GM23338 (cell line): ENCODE data around the gene PRMT7.

Source experiments
- EZH2 ChIP-seq: fragments of 200-600 bp; sonication (generic); IDR thresholded peaks from one replicate; pipeline ENCODE4 v1.8.0; 2017; ENCODE audit warnings: antibody characterized with exemption, mild to moderate bottlenecking, low read depth; ENCODE audit not compliant: unreplicated experiment
- EZH2phosphoT487 ChIP-seq: fragments of 200-600 bp; sonication (generic); IDR thresholded peaks from one replicate; pipeline ENCODE4 v1.8.1; 2018; ENCODE audit warnings: antibody characterized with exemption; ENCODE audit not compliant: unreplicated experiment
- JUNB ChIP-seq: IDR thresholded peaks from one replicate; pipeline ENCODE4 v1.6.1; 2016; ENCODE audit warnings: antibody characterized with exemption; ENCODE audit not compliant: unreplicated experiment
- NANOG ChIP-seq: IDR thresholded peaks from 2 replicates; pipeline ENCODE4 v1.6.1; 2016; ENCODE audit warnings: antibody characterized with exemption, borderline replicate concordance
- POLR2AphosphoS5 ChIP-seq: IDR thresholded peaks from 2 replicates; pipeline ENCODE4 v1.6.1; 2016; ENCODE audit warnings: antibody characterized with exemption, low read depth
- STAT1 ChIP-seq: IDR thresholded peaks from one replicate; pipeline ENCODE4 v1.6.1; 2016; ENCODE audit warnings: antibody characterized with exemption; ENCODE audit not compliant: unreplicated experiment
- ZNF114 ChIP-seq: fragments of 250-450 bp; sonication (Bioruptor Pico); IDR thresholded peaks from 2 replicates; pipeline ENCODE4 v1.5.0; 2020; ENCODE audit warnings: mild to moderate bottlenecking, moderate library complexity
- TF ChIP-seq, protein P1 (sequence below), 2 experiments: fragments of 200-600 bp in 1 of 2; sonication (generic) in 1 of 2; conservative IDR thresholded peaks; 2 replicates each; pipeline versions ENCODE4 v1.5.1 to v1.6.1; 2016 to 2017; ENCODE audit warnings: antibody characterized with exemption in 2 of 2, low read depth in 2 of 2, mild to moderate bottlenecking in 2 of 2, moderate library complexity in 1 of 2
- TF ChIP-seq, protein P2 (sequence below): IDR thresholded peaks from one replicate; pipeline ENCODE4 v1.6.1; 2018; ENCODE audit warnings: antibody characterized with exemption; ENCODE audit not compliant: unreplicated experiment
- TF ChIP-seq, protein P3 (sequence below): IDR thresholded peaks from 2 replicates; pipeline ENCODE4 v1.6.1; 2016; ENCODE audit warnings: antibody characterized with exemption

DNA sequence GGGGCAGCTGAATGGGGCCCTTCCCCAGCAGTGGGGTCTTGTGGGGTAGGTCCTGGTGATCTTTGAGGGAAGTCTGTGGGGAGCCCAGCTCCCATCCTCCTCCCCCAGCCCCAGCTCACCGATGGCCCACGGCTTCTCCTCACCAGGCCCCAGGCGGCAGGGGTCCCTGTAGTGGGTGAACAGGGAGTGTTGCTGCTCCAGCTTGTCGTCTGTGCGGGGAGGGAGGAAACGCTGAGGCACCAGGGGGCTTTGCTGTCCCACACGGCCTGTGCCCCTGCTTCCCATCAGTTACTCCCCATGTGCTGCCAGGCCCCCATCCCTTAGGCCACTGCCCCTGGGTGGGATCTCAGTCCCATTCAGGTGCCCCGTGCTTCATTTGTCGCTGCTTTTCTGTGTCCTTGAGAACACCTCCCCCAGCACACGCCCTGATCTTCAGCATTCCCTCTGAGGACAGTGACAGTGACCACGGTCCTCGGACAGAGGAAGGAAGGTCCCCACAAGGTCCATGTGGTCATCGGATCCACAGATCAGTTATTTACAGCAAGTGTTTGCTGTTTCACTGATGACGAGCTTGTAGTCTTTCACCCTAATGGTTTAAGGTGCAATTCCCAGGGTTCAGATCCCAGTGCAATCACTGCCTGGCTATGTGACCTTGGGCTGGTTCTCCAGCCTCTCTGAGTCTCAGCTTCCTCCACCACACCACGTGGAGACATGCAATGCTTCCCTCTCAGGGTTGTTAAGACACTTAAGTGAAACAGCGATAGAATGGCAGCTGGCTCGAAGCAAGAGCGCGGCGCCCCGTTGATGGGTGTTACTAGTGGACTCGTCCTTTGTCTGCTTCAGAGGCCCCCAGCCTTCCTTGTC, 53.1 kb downstream of the PRMT7 start:
- TF ChIP-seq, protein P1, sequence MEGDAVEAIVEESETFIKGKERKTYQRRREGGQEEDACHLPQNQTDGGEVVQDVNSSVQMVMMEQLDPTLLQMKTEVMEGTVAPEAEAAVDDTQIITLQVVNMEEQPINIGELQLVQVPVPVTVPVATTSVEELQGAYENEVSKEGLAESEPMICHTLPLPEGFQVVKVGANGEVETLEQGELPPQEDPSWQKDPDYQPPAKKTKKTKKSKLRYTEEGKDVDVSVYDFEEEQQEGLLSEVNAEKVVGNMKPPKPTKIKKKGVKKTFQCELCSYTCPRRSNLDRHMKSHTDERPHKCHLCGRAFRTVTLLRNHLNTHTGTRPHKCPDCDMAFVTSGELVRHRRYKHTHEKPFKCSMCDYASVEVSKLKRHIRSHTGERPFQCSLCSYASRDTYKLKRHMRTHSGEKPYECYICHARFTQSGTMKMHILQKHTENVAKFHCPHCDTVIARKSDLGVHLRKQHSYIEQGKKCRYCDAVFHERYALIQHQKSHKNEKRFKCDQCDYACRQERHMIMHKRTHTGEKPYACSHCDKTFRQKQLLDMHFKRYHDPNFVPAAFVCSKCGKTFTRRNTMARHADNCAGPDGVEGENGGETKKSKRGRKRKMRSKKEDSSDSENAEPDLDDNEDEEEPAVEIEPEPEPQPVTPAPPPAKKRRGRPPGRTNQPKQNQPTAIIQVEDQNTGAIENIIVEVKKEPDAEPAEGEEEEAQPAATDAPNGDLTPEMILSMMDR (conservative IDR thresholded peaks at IDR 0.05; ENCODE audit: low read depth in 2 of 2): no peak
- TF ChIP-seq POLR2AphosphoS5: no peak
- TF ChIP-seq EZH2: no peak
- no peak for TF ChIP-seq ZNF114 (CRISPR knock-in tag)
- no peak for TF ChIP-seq NANOG
- no peak for TF ChIP-seq STAT1
- TF ChIP-seq JUNB: no peak
- no peak for TF ChIP-seq EZH2phosphoT487
- TF ChIP-seq, protein P2, sequence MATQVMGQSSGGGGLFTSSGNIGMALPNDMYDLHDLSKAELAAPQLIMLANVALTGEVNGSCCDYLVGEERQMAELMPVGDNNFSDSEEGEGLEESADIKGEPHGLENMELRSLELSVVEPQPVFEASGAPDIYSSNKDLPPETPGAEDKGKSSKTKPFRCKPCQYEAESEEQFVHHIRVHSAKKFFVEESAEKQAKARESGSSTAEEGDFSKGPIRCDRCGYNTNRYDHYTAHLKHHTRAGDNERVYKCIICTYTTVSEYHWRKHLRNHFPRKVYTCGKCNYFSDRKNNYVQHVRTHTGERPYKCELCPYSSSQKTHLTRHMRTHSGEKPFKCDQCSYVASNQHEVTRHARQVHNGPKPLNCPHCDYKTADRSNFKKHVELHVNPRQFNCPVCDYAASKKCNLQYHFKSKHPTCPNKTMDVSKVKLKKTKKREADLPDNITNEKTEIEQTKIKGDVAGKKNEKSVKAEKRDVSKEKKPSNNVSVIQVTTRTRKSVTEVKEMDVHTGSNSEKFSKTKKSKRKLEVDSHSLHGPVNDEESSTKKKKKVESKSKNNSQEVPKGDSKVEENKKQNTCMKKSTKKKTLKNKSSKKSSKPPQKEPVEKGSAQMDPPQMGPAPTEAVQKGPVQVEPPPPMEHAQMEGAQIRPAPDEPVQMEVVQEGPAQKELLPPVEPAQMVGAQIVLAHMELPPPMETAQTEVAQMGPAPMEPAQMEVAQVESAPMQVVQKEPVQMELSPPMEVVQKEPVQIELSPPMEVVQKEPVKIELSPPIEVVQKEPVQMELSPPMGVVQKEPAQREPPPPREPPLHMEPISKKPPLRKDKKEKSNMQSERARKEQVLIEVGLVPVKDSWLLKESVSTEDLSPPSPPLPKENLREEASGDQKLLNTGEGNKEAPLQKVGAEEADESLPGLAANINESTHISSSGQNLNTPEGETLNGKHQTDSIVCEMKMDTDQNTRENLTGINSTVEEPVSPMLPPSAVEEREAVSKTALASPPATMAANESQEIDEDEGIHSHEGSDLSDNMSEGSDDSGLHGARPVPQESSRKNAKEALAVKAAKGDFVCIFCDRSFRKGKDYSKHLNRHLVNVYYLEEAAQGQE: no peak
- TF ChIP-seq, protein P3, sequence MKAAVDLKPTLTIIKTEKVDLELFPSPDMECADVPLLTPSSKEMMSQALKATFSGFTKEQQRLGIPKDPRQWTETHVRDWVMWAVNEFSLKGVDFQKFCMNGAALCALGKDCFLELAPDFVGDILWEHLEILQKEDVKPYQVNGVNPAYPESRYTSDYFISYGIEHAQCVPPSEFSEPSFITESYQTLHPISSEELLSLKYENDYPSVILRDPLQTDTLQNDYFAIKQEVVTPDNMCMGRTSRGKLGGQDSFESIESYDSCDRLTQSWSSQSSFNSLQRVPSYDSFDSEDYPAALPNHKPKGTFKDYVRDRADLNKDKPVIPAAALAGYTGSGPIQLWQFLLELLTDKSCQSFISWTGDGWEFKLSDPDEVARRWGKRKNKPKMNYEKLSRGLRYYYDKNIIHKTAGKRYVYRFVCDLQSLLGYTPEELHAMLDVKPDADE: no peak
